Hepatocyte (in vitro differentiated cells): ENCODE measurements around the gene CRK. TPM values are rescaled to one million over a fixed set of nuclear protein-coding genes. Genes with fewer than 3 reads are reported as not detected.
"Not testable (repeated sequence)": the region's sequence is repeated elsewhere in the genome, so short reads cannot be mapped to it uniquely, and the experiment has no call there.

Experiments
- DNase-seq: peaks from one replicate; pipeline ENCODE4 v3.0.0-alpha.2; 2016; ENCODE audit warnings: low spot score
- H2AFZ ChIP-seq: fragments of 200-600 bp; sonication (generic); 2 replicates; pipeline ENCODE4 v1.6.0; 2016; ENCODE audit warnings: antibody characterized with exemption, mild to moderate bottlenecking
- H3K27ac ChIP-seq: fragments of 200-600 bp; sonication (generic); 2 replicates; pipeline ENCODE4 v1.5.1; 2016; ENCODE audit warnings: mild to moderate bottlenecking
- H3K27me3 ChIP-seq: fragments of 200-600 bp; sonication (generic); 2 replicates; pipeline ENCODE4 v1.6.1; 2016
- H3K36me3 ChIP-seq: fragments of 200-600 bp; sonication (generic); replicated peaks from 2 replicates; pipeline ENCODE4 v1.5.1; 2016; ENCODE audit warnings: low read depth; ENCODE audit not compliant: insufficient read depth
- H3K4me1 ChIP-seq: fragments of 200-600 bp; sonication (generic); 2 replicates; pipeline ENCODE4 v1.5.1; 2016; ENCODE audit warnings: mild to moderate bottlenecking, moderate library complexity; ENCODE audit not compliant: insufficient read depth
- H3K4me2 ChIP-seq: fragments of 200-600 bp; sonication (generic); 2 replicates; pipeline ENCODE4 v1.6.0; 2016
- H3K4me3 ChIP-seq: fragments of 200-600 bp; sonication (generic); 2 replicates; pipeline ENCODE4 v1.5.1; 2016; ENCODE audit warnings: mild to moderate bottlenecking
- H3K79me2 ChIP-seq: fragments of 200-600 bp; sonication (generic); 2 replicates; pipeline ENCODE4 v1.6.0; 2017; ENCODE audit warnings: mild to moderate bottlenecking
- H3K9me2 ChIP-seq: fragments of 200-600 bp; sonication (generic); replicated peaks from 2 replicates; pipeline ENCODE4 v1.6.0; 2017; ENCODE audit warnings: mild to moderate bottlenecking; ENCODE audit not compliant: insufficient read depth
- H3K9me3 ChIP-seq: fragments of 200-600 bp; sonication (generic); 2 replicates; pipeline ENCODE4 v1.5.1; 2016; ENCODE audit warnings: low read depth, mild to moderate bottlenecking
- H4K20me1 ChIP-seq: fragments of 200-600 bp; sonication (generic); 2 replicates; pipeline ENCODE4 v1.6.0; 2016; ENCODE audit warnings: mild to moderate bottlenecking; ENCODE audit not compliant: insufficient read depth, poor library complexity, severe bottlenecking
- EZH2 ChIP-seq: fragments of 200-600 bp; sonication (generic); IDR thresholded peaks from 2 replicates; pipeline ENCODE4 v1.6.1; 2016; ENCODE audit warnings: antibody characterized with exemption, mild to moderate bottlenecking, borderline replicate concordance
- EZH2phosphoT487 ChIP-seq: fragments of 200-600 bp; sonication (generic); IDR thresholded peaks from one replicate; pipeline ENCODE4 v1.6.1; 2018; ENCODE audit warnings: antibody characterized with exemption, mild to moderate bottlenecking, low read depth, moderate library complexity; ENCODE audit not compliant: unreplicated experiment, severe bottlenecking
- WGBS: methylation state at CpG from one replicate; pipeline ENCODE4 v1.1.6; 2016; ENCODE audit warnings: low lambda C conversion rate; ENCODE audit errors: missing lambda C conversion rate; 5-methylcytosine and 5-hydroxymethylcytosine counted together
- polyA plus RNA-seq: library from polyadenylated mRNA; unstranded; fragments of >200 nt; fragmentation: Nextera tagmentation; extraction: Ambion mirVana; gene quantifications from 2 replicates; pipeline ENCODE4 v1.2.1, GENCODE V29; 2016
- total RNA-seq: library from RNA; depleted of rRNA; stranded (reverse); fragments of >200 nt; gene quantifications from 2 replicates; pipeline ENCODE4 v1.2.3, GENCODE V29; 2014
- TF ChIP-seq, protein P1 (sequence below): fragments of 200-600 bp; sonication (generic); IDR thresholded peaks from 2 replicates; pipeline ENCODE4 v1.5.1; 2016; ENCODE audit warnings: antibody characterized with exemption, mild to moderate bottlenecking; ENCODE audit not compliant: poor library complexity

The CRK gene
- total and polyA plus RNA-seq, 2 experiments from 2014 or later = 66.5 to 72.1 TPM

DNA sequence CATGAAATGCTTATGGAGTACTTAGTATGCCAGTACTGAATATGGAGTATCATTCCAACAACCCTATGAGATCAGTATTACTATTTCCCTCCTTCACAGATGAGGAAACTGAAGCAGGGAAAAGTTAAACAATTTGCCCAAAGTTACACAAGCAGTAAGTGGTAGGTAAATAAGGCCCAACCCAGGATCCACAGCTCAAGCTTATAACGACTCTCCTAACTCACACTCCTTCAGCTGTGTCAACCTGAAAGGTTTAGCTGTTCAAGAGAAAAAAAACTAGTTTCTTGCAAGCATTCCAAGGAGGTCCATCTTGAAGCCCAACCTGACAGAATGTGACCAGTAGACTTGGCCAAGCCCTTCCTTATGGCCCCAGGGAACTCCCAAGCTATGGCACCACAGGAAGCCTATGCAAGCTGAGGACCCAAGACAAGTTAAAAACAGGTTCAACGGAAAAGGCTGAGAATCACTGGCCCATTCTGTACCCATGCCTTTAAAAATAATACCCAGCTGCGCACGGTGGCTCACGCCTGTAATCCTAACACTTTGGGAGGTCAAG lies 6.5 kb downstream of the CRK start:
- 82% methylated on average over 5 of the region's 5 CpGs for WGBS
- H3K27me3 ChIP-seq = no peaks in the 10 kb centered on the region
- no peaks in the 10 kb centered on the region for H3K9me3 ChIP-seq
- H3K79me2 ChIP-seq = peaks cover 97% of the 10 kb centered on the region
- peak overlapping the region; percentile 47 for H3K27ac ChIP-seq
- no peak for TF ChIP-seq EZH2
- TF ChIP-seq EZH2phosphoT487 = no peak
- TF ChIP-seq, protein P1, sequence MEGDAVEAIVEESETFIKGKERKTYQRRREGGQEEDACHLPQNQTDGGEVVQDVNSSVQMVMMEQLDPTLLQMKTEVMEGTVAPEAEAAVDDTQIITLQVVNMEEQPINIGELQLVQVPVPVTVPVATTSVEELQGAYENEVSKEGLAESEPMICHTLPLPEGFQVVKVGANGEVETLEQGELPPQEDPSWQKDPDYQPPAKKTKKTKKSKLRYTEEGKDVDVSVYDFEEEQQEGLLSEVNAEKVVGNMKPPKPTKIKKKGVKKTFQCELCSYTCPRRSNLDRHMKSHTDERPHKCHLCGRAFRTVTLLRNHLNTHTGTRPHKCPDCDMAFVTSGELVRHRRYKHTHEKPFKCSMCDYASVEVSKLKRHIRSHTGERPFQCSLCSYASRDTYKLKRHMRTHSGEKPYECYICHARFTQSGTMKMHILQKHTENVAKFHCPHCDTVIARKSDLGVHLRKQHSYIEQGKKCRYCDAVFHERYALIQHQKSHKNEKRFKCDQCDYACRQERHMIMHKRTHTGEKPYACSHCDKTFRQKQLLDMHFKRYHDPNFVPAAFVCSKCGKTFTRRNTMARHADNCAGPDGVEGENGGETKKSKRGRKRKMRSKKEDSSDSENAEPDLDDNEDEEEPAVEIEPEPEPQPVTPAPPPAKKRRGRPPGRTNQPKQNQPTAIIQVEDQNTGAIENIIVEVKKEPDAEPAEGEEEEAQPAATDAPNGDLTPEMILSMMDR = no peak
- H3K9me2 ChIP-seq = no peaks in the 10 kb centered on the region
- peaks cover 11% of the 10 kb centered on the region for H3K4me1 ChIP-seq
- DNase-seq = no peak
- peaks cover 90% of the 10 kb centered on the region for H4K20me1 ChIP-seq
- no peak overlapping the region for H3K4me3 ChIP-seq
- H2AFZ ChIP-seq = no peak overlapping the region
- no peaks in the 10 kb centered on the region for H3K36me3 ChIP-seq
- H3K4me2 ChIP-seq = no peak overlapping the region

DNA sequence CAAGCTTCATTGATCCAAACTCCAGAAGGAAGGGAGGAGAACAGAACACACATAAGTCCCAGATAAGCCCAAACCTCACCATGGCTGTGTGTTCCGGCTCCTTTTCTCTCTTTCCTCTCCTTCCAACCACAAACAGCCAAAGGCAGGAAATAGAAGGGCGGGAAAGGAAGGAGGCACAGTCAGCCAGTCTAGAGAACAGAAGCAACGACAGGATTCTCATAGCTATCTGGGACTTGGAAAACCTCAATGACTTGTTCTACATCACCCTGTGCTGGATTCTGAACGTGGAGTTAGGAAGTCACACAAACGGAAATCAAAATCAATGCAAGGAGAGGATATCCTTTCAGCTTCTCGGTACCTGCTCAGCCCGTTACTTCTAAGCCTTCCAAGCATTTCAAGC lies 9.0 kb downstream of the CRK start:
- Histone ChIP-seq H3K36me3 (no peaks in the 10 kb centered on the region), H3K4me1 (peaks cover 3% of the 10 kb centered on the region), H3K27ac (no peak overlapping the region), H3K79me2 (peaks cover 97% of the 10 kb centered on the region), H2AFZ (no peak overlapping the region), H3K27me3 (no peaks in the 10 kb centered on the region), H3K9me2 (no peaks in the 10 kb centered on the region), H3K9me3 (no peaks in the 10 kb centered on the region), H3K4me2 (no peak overlapping the region), H3K4me3 (no peak overlapping the region), H4K20me1 (peaks cover 79% of the 10 kb centered on the region)
- WGBS = 82% methylated on average over 7 of the region's 7 CpGs
- DNase-seq = no peak
- TF ChIP-seq EZH2 (no peak), EZH2phosphoT487 (no peak)
- TF ChIP-seq, protein P1 = no peak

DNA sequence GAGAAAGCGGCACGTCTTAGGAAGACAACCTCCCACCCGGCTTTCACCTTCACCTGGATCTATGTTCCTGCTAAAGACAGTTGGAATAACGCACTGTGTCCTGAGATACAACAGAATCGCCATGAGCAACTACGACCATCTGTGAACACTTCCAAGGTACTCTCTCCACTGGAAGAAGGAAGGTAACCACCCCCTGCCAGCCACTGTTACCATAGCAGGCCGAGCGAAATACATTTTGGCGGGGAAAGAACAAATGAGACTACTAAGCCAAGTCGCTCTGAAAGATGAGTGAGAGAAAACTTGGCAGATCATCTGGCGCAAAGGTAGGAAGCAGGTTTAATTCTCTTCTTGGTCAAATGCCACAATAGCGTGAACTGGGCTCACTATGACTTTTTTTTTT lies 9.8 kb downstream of the CRK start:
- H3K4me3 ChIP-seq = no peak overlapping the region
- 95% methylated on average over 12 of the region's 12 CpGs for WGBS
- no peak for DNase-seq
- H3K27me3 ChIP-seq = no peaks in the 10 kb centered on the region
- H3K79me2 ChIP-seq = peaks cover 97% of the 10 kb centered on the region
- H3K4me1 ChIP-seq = peaks cover 3% of the 10 kb centered on the region
- H3K9me3 ChIP-seq = no peaks in the 10 kb centered on the region
- no peaks in the 10 kb centered on the region for H3K9me2 ChIP-seq
- no peak overlapping the region for H2AFZ ChIP-seq
- no peak for TF ChIP-seq EZH2phosphoT487
- no peak for TF ChIP-seq EZH2
- TF ChIP-seq, protein P1 = no peak
- no peak overlapping the region for H3K27ac ChIP-seq
- H3K36me3 ChIP-seq = no peaks in the 10 kb centered on the region
- peaks cover 74% of the 10 kb centered on the region for H4K20me1 ChIP-seq
- no peak overlapping the region for H3K4me2 ChIP-seq

DNA sequence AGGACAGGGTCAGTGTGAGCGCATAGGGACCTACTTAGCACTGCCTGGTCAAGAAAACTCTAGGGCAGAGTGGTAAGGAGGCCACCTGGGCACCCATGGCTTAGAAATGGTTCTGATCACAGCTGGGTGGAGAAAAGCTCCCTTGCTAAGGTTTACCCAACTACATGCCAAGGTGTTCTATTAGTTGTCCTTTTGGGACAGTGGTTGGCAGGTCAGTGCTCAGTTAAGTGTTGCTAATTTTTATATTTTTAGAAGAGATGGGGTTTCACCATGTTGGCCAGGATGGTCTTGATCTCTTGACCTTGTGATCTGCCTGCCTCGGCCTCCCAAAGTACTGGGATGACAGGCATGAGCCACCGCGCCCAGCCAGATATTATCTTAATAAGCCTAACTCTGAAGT lies 10.3 kb downstream of the CRK start:
- not testable (repeated sequence) for H3K9me2 ChIP-seq, H3K4me2 ChIP-seq, H2AFZ ChIP-seq, H3K4me3 ChIP-seq, H3K4me1 ChIP-seq, H3K36me3 ChIP-seq, H3K27ac ChIP-seq, H3K27me3 ChIP-seq, DNase-seq, H3K9me3 ChIP-seq
- H4K20me1 ChIP-seq = peaks cover 75% of the 10 kb centered on the region
- H3K79me2 ChIP-seq = peaks cover 97% of the 10 kb centered on the region
- WGBS = 96% methylated on average over 4 of the region's 4 CpGs

DNA sequence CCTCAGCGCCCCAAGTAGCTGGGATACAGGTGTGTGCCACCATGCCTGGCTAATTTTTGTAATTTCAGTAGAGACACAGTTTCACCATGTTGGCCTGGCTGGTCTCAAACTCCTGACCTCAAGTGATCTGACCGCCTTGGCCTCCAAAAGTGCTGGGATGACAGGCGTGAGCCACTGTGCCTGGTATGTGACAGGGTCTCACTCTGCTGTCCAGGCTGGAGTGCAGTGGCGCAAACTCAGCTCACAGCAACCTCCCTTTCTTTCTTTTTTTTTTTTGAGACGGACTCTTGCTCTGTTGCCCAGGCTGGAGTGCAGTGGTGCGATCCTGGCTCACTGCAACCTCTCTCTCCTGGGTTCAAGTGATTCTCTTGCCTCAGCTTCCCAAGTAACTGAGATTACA lies 13.3 kb downstream of the CRK start:
- H2AFZ ChIP-seq, H3K27me3 ChIP-seq, H3K36me3 ChIP-seq, H3K9me3 ChIP-seq, H3K4me2 ChIP-seq, H3K9me2 ChIP-seq, H3K27ac ChIP-seq, H3K4me3 ChIP-seq, H3K4me1 ChIP-seq, DNase-seq: not testable (repeated sequence)
- 100% methylated on average over 6 of the region's 6 CpGs for WGBS
- Histone ChIP-seq H4K20me1 (peaks cover 65% of the 10 kb centered on the region), H3K79me2 (peaks cover 97% of the 10 kb centered on the region)
